HepG2 (cell line): ENCODE measurements around the gene SAE1. TPM values are rescaled to one million over a fixed set of nuclear protein-coding genes. Genes with fewer than 3 reads are reported as not detected.

Experiments used
- ATAC-seq: fragments of 200-7000 bp; cut with Tn5 transposase; 3 replicates; pipeline ENCODE4 v1.9.1; 2020; ENCODE audit warnings: mild to moderate bottlenecking, moderate library complexity
- BruUV-seq: library from RNA; stranded (reverse); fragments of 400-500 nt; replicated peaks from 2 replicates; lab custom pipeline; 2021; lab: Mats Ljungman, UMichigan
- CTCF ChIA-PET: fragments of 300-600 bp; formaldehyde crosslinking; extraction: SDS; loops from one replicate; lab custom pipeline; 2021; ENCODE audit warnings: low total read pairs, inconsistent platforms, low intra/inter-chr PET ratio; lab: Yijun Ruan, JAX
- POLR2A ChIA-PET: fragments of 350-600 bp; sonication (Branson Sonifier 250); formaldehyde crosslinking; loops from one replicate; lab custom pipeline; 2020; ENCODE audit warnings: antibody characterized with exemption, inconsistent platforms; lab: Yijun Ruan, JAX
- DNase-seq: peaks from one replicate; pipeline ENCODE4 v3.0.0-alpha.2; 2015; ENCODE audit warnings: low spot score
- FAIRE-seq: peaks from 3 replicates; lab custom pipeline; 2011; peaks lifted over from hg19 to GRCh38; lab: Jason Lieb, UNC
- H2AFZ ChIP-seq: one replicate; pipeline ENCODE4 v1.6.1; 2011; ENCODE audit warnings: low read length, inconsistent platforms
- H3K27ac ChIP-seq: fragments of 300-600 bp; 3 replicates; pipeline ENCODE4 v1.8.0; 2011; ENCODE audit warnings: mixed run types, mild to moderate bottlenecking, mixed read lengths, low read length, inconsistent platforms; ENCODE audit not compliant: insufficient read depth; ENCODE audit errors: extremely low read length
- H3K27me3 ChIP-seq, 2 experiments: fragments of 200-600 bp in 1 of 2; 2 replicates in 1 of 2; 3 replicates in 1 of 2; pipeline versions ENCODE4 v1.6.0 to v1.8.0; 2011; ENCODE audit warnings: low read length in 2 of 2, mild to moderate bottlenecking in 2 of 2, moderate library complexity in 2 of 2, inconsistent platforms in 1 of 2; ENCODE audit not compliant: insufficient read depth in 2 of 2, control insufficient read depth in 1 of 2
- H3K36me3 ChIP-seq, 2 experiments: fragments of 200-600 bp in 1 of 2; replicated peaks in 1 of 2; 2 replicates in 1 of 2; 3 replicates in 1 of 2; pipeline versions ENCODE4 v1.5.1 to v1.8.0; 2011; ENCODE audit warnings: low read length in 2 of 2, inconsistent platforms in 1 of 2; ENCODE audit not compliant: insufficient read depth in 2 of 2, control insufficient read depth in 1 of 2
- H3K4me1 ChIP-seq: 2 replicates; pipeline ENCODE4 v1.5.1; 2012; ENCODE audit warnings: low read length, inconsistent platforms; ENCODE audit not compliant: insufficient read depth
- H3K4me2 ChIP-seq: 2 replicates; pipeline ENCODE4 v1.6.0; 2011; ENCODE audit warnings: low read depth, low read length, inconsistent platforms
- H3K4me3 ChIP-seq, 3 experiments: fragments of 200-600 bp in 1 of 3; sonication (generic), shearing (Covaris generic) in 1 of 3; replicated peaks in 1 of 3; 2 replicates each; pipeline ENCODE4 v1.5.1; 2011 to 2016; ENCODE audit warnings: low read length in 3 of 3, inconsistent platforms in 2 of 3, low read depth in 2 of 3, mild to moderate bottlenecking in 2 of 3, control low read depth in 1 of 3, mixed read lengths in 1 of 3; ENCODE audit not compliant: insufficient read depth in 1 of 3
- H3K79me2 ChIP-seq: one replicate; pipeline ENCODE4 v1.6.1; 2011; ENCODE audit warnings: low read length, inconsistent platforms; ENCODE audit not compliant: insufficient read depth
- H3K9ac ChIP-seq: 2 replicates; pipeline ENCODE4 v1.6.0; 2011; ENCODE audit warnings: mild to moderate bottlenecking, low read depth, low read length, inconsistent platforms; ENCODE audit not compliant: insufficient read depth
- H3K9me3 ChIP-seq: 2 replicates; pipeline ENCODE4 v1.5.1; 2012; ENCODE audit warnings: mild to moderate bottlenecking, low read length
- H4K20me1 ChIP-seq: 2 replicates; pipeline ENCODE4 v1.6.0; 2011; ENCODE audit warnings: inconsistent platforms, mild to moderate bottlenecking, low read length, moderate library complexity; ENCODE audit not compliant: insufficient read depth
- AGO2 ChIP-seq: fragments of 200-400 bp; formaldehyde crosslinking; optimal IDR thresholded peaks from 2 replicates; pipeline ENCODE3; 2017; ENCODE audit warnings: mild to moderate bottlenecking, low read depth, low read length, moderate library complexity
- CEBPB ChIP-seq: IDR thresholded peaks from 2 replicates; pipeline ENCODE4 v1.6.1; 2011; ENCODE audit warnings: low read depth, low read length, improper control_type of control experiment, borderline replicate concordance
- ZNF12 ChIP-seq: sonication (generic); formaldehyde crosslinking; IDR thresholded peaks from 2 replicates; pipeline ENCODE4 v1.5.0; 2020; ENCODE audit warnings: missing genetic modification reagents
- WGBS: methylation state at CpG from one replicate; pipeline ENCODE4 v1.1.6; 2017; ENCODE audit warnings: low lambda C conversion rate; 5-methylcytosine and 5-hydroxymethylcytosine counted together
- in situ Hi-C: cut with HindIII; loops from 2 replicates; pipeline ENCODE4 v1.10.0; 2017; ENCODE audit warnings: low pct_unique_long_range_greater_than_20kb; ENCODE audit not compliant: extremely low pct_ligation_motif_present
- intact Hi-C: fragments of 100-400 bp; cut with micrococcal nuclease; formaldehyde crosslinking; loops from one replicate; pipeline ENCODE4 v1.10.0; 2022; ENCODE audit not compliant: unreplicated experiment
- polyA plus RNA-seq, 8 experiments: library from polyadenylated mRNA; depleted of rRNA in 3 of 8; stranded (reverse) in 7 of 8; unstranded in 1 of 8; fragments of >200 nt; fragmentation: Illumina TruSeq in 4 of 8; extraction: Trizol in 4 of 8; gene quantifications; 2 replicates each; pipeline versions ENCODE4 v1.2.1 to v1.2.3, GENCODE V29; 2011 to 2016; ENCODE audit warnings: low read depth in 4 of 8, missing spikeins in 1 of 8, mixed read lengths in 1 of 8; ENCODE audit not compliant: insufficient read depth in 1 of 8
- total RNA-seq, 5 experiments: library from RNA; depleted of rRNA; stranded (reverse); fragments of >200 nt; fragmentation: Illumina TruSeq; extraction: Trizol; gene quantifications; 2 replicates each; pipeline ENCODE4 v1.2.3, GENCODE V29; 2016; ENCODE audit warnings: low read depth in 1 of 5
- TF ChIP-seq, protein P1 (sequence below): sonication (generic); formaldehyde crosslinking; IDR thresholded peaks from 2 replicates; pipeline ENCODE4 v1.4.0; 2020; ENCODE audit warnings: missing genetic modification reagents, borderline replicate concordance
- TF ChIP-seq, protein P2 (sequence below), 2 experiments: IDR thresholded peaks; 2 replicates each; pipeline ENCODE4 v1.6.1; 2011 to 2012; ENCODE audit warnings: low read length in 2 of 2, borderline replicate concordance in 1 of 2, low read depth in 1 of 2, mild to moderate bottlenecking in 1 of 2, moderate library complexity in 1 of 2
- TF ChIP-seq, protein P3 (sequence below): sonication (generic); formaldehyde crosslinking; IDR thresholded peaks from 2 replicates; pipeline ENCODE4 v1.8.0; 2022; ENCODE audit warnings: mild to moderate bottlenecking, missing genetic modification reagents; ENCODE audit not compliant: insufficient replicate concordance
- TF ChIP-seq, protein P4 (sequence below): sonication (generic); formaldehyde crosslinking; IDR thresholded peaks from 2 replicates; pipeline ENCODE4 v1.8.0; 2022; ENCODE audit warnings: low read depth, missing genetic modification reagents

The SAE1 gene
- total and polyA plus RNA-seq, 2 of the 13 experiments (the other 11 are each of a cell fraction or from before 2014, with no cell fraction given) = 87.6 to 197 TPM

DNA sequence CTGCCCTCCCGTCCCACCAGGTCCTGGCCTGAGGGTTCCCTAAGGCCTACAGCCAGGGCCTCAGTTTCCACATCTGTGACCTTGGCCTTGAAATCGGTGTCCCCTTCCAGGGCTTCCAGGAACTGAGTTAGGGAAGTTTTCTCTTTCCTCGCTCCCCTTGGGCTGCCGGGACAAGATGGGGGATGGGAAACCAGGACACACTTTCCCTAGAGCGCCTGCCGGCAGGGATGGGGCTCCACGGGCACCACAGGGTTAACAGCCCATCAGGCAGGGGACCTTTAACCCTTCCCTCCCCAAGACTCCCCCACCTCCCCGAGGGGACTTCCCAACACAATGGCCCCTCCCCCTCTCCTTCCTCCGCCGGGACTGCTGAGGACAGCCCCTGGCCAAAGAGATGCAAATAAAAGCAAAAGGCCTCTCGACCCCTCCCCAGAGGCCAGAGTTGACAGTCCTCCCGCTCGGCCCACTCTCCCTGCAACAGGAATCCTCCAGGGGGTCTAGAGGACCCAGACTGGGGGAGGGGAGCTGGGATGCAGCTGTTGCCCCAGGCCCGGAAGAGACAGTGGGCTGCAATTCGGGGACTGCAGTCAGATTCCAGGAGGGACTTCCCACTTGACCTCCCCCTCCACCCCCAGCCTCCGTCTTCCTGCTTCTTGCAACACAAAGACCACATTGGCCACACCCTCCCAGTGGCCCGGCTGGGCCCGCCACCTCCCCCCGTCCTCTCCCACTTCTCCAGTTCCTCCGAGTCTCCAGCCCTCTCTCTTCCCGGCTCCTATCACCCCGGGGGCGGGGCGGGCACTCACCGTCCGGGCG, 96.9 kb downstream of the SAE1 start:
- Histone ChIP-seq H3K4me3 (peak overlapping the region; percentile 94 to 100 (median 95)), H3K27ac (peak overlapping the region; percentile 93), H3K4me2 (peak overlapping the region; percentile 94), H3K9me3 (no peaks in the 10 kb centered on the region), H2AFZ (no peak overlapping the region), H3K4me1 (peaks cover 38% of the 10 kb centered on the region), H4K20me1 (peaks cover 20% of the 10 kb centered on the region), H3K9ac (peak overlapping the region; percentile 99), H3K79me2 (peaks cover 23% of the 10 kb centered on the region), H3K36me3 (peaks cover 5 to 11% of the 10 kb centered on the region in 2 experiments; a peak in 4 of 5 replicates), H3K27me3 (peaks cover 0 to 4% of the 10 kb centered on the region in 2 experiments; a peak in 1 of 5 replicates)
- intact Hi-C loops (no loop called here), in situ Hi-C loops (no loop called here)
- WGBS = under 1% methylated on average over 20 of the region's 27 CpGs
- POLR2A ChIA-PET = interaction anchor here (0.6 to 4.3 kb wide), 14 partner anchors 10 to 183 kb away, joined by 3 to 93 read pairs (median 18); partner anchors contain the start of genes CCDC9, SAE1 and ZC3H4
- ATAC-seq = peak; percentile 16
- DNase-seq = peak; percentile 88
- peak; percentile 85 for FAIRE-seq
- CTCF ChIA-PET = no interaction called here
- BruUV-seq = no TSS peak
- TF ChIP-seq, protein P1, sequence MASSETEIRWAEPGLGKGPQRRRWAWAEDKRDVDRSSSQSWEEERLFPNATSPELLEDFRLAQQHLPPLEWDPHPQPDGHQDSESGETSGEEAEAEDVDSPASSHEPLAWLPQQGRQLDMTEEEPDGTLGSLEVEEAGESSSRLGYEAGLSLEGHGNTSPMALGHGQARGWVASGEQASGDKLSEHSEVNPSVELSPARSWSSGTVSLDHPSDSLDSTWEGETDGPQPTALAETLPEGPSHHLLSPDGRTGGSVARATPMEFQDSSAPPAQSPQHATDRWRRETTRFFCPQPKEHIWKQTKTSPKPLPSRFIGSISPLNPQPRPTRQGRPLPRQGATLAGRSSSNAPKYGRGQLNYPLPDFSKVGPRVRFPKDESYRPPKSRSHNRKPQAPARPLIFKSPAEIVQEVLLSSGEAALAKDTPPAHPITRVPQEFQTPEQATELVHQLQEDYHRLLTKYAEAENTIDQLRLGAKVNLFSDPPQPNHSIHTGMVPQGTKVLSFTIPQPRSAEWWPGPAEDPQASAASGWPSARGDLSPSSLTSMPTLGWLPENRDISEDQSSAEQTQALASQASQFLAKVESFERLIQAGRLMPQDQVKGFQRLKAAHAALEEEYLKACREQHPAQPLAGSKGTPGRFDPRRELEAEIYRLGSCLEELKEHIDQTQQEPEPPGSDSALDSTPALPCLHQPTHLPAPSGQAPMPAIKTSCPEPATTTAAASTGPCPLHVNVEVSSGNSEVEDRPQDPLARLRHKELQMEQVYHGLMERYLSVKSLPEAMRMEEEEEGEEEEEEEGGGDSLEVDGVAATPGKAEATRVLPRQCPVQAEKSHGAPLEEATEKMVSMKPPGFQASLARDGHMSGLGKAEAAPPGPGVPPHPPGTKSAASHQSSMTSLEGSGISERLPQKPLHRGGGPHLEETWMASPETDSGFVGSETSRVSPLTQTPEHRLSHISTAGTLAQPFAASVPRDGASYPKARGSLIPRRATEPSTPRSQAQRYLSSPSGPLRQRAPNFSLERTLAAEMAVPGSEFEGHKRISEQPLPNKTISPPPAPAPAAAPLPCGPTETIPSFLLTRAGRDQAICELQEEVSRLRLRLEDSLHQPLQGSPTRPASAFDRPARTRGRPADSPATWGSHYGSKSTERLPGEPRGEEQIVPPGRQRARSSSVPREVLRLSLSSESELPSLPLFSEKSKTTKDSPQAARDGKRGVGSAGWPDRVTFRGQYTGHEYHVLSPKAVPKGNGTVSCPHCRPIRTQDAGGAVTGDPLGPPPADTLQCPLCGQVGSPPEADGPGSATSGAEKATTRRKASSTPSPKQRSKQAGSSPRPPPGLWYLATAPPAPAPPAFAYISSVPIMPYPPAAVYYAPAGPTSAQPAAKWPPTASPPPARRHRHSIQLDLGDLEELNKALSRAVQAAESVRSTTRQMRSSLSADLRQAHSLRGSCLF (CRISPR knock-in tag) = no peak
- TF ChIP-seq ZNF12 (CRISPR knock-in tag) (no peak), CEBPB (peak; percentile 74; the same call in 1 of the 2 replicates), AGO2 (peak; percentile 6)
- TF ChIP-seq, protein P2, sequence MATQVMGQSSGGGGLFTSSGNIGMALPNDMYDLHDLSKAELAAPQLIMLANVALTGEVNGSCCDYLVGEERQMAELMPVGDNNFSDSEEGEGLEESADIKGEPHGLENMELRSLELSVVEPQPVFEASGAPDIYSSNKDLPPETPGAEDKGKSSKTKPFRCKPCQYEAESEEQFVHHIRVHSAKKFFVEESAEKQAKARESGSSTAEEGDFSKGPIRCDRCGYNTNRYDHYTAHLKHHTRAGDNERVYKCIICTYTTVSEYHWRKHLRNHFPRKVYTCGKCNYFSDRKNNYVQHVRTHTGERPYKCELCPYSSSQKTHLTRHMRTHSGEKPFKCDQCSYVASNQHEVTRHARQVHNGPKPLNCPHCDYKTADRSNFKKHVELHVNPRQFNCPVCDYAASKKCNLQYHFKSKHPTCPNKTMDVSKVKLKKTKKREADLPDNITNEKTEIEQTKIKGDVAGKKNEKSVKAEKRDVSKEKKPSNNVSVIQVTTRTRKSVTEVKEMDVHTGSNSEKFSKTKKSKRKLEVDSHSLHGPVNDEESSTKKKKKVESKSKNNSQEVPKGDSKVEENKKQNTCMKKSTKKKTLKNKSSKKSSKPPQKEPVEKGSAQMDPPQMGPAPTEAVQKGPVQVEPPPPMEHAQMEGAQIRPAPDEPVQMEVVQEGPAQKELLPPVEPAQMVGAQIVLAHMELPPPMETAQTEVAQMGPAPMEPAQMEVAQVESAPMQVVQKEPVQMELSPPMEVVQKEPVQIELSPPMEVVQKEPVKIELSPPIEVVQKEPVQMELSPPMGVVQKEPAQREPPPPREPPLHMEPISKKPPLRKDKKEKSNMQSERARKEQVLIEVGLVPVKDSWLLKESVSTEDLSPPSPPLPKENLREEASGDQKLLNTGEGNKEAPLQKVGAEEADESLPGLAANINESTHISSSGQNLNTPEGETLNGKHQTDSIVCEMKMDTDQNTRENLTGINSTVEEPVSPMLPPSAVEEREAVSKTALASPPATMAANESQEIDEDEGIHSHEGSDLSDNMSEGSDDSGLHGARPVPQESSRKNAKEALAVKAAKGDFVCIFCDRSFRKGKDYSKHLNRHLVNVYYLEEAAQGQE (IDR thresholded peaks at IDR 0.05; ENCODE audit: borderline replicate concordance in 1 of 2, low read depth in 1 of 2, low read length in 2 of 2) = peak in 1 of 2 experiments; percentile 34; a peak in 1 of 4 replicates
- TF ChIP-seq, protein P3, sequence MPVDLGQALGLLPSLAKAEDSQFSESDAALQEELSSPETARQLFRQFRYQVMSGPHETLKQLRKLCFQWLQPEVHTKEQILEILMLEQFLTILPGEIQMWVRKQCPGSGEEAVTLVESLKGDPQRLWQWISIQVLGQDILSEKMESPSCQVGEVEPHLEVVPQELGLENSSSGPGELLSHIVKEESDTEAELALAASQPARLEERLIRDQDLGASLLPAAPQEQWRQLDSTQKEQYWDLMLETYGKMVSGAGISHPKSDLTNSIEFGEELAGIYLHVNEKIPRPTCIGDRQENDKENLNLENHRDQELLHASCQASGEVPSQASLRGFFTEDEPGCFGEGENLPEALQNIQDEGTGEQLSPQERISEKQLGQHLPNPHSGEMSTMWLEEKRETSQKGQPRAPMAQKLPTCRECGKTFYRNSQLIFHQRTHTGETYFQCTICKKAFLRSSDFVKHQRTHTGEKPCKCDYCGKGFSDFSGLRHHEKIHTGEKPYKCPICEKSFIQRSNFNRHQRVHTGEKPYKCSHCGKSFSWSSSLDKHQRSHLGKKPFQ (CRISPR knock-in tag) = peak; percentile 74
- TF ChIP-seq, protein P4, sequence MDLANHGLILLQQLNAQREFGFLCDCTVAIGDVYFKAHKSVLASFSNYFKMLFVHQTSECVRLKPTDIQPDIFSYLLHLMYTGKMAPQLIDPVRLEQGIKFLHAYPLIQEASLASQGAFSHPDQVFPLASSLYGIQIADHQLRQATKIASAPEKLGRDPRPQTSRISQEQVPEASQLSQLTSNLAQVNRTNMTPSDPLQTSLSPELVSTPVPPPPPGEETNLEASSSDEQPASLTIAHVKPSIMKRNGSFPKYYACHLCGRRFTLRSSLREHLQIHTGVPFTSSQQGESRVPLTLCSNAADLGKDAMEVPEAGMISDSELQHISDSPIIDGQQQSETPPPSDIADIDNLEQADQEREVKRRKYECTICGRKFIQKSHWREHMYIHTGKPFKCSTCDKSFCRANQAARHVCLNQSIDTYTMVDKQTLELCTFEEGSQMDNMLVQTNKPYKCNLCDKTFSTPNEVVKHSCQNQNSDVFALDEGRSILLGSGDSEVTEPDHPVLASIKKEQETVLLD (CRISPR knock-in tag) = 0 out of 2 replicates have a peak, but pooled peaks have one; percentile 28
